Activated CD4-positive, alpha-beta T cell treated with anti-CD3 and anti-CD28 coated beads for 48 hours (primary cell): ENCODE results near the gene SYDE1.

ENCODE experiments used
- DNase-seq: peaks from one replicate; pipeline ENCODE4 v3.0.0-alpha.2; 2020

SYDE1 gene

DNA sequence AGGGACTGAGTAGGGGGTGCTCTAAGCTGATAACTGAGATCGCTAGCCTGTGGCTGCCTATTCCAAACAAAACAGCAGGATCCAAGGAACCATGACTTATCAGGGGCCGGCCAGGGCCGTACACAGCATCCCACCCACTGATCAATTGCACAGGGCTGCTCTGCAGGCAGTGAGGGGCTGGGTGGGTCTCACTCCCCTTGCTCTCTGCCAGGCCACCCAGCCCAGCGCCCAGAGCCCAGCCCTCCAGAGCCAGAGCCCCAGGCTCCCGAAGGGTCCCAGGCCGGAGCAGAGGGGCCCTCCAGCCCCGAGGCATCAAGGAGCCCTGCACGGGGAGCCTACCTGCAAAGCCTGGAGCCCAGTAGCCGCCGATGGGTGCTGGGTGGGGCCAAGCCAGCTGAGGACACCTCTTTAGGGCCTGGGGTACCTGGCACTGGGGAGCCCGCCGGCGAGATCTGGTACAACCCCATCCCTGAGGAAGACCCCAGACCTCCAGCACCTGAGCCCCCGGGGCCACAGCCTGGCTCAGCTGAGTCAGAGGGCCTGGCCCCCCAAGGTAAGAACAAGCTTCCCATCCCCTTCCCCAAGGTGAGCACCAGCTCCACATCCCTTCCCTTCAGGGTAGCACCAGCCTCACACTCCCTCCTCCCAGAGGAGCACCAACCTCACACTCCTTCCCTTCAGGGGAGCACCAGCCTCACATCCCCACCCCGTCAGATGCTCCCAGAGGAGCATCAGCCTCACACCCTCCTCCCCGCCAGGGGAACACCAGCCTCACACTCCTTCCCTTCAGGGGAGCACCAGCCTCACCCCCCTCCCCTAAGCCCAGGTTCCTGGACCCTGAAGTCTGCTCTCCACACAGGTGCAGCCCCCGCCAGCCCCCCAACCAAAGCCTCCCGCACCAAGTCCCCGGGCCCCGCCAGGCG, 1.9 kb downstream of the SYDE1 start:
- no peak for DNase-seq

DNA sequence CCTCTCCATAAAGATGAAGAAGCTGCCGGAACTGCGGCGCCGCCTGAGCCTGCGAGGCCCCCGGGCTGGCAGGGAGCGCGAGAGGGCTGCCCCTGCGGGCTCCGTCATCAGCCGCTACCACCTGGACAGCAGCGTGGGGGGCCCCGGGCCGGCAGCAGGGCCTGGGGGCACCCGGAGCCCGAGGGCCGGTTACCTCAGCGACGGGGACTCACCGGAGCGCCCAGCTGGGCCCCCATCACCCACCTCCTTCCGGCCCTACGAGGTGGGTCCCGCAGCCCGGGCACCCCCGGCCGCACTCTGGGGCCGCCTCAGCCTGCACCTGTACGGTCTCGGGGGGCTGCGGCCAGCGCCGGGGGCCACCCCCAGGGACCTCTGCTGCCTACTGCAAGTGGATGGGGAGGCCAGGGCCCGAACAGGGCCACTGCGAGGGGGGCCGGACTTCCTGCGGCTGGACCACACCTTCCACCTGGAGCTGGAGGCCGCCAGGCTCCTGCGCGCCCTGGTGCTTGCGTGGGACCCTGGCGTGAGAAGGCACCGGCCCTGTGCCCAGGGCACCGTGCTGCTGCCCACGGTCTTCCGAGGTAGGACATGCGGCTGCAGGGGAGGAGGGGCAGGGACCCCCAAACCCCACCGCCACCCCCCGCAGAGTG, 2.7 kb downstream of the SYDE1 start:
- DNase-seq: no peak

GRCh38 chr19:15110418-15110815, 3.2 kb downstream of the SYDE1 start:
- DNase-seq: no peak

DNA sequence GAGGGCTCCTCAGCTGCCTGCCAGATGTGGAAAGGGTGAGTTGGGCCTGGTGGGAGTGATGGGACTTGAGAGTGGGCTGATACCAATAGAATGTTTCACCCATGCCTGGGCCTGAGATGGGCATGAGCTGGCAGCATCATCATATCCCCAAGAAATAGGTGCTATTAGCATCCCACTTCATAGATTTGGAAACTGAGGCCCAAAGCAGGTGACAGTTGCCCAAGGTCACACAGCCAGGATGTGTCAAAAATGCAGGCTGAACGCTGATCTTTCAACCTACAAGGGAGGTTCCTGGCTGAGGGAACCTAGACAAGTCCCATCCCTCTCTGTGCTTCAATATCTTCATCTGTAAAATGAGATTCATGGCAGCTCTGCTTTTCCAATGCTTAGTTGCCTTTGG, 4.6 kb downstream of the SYDE1 start:
- DNase-seq: no peak

- no peak for DNase-seq
These were observed 5.2 kb downstream of the SYDE1 start for GRCh38 chr19:15112385-15112784.

- DNase-seq: no peak
These were observed 6.3 kb downstream of the SYDE1 start for GRCh38 chr19:15113245-15114152.

DNA sequence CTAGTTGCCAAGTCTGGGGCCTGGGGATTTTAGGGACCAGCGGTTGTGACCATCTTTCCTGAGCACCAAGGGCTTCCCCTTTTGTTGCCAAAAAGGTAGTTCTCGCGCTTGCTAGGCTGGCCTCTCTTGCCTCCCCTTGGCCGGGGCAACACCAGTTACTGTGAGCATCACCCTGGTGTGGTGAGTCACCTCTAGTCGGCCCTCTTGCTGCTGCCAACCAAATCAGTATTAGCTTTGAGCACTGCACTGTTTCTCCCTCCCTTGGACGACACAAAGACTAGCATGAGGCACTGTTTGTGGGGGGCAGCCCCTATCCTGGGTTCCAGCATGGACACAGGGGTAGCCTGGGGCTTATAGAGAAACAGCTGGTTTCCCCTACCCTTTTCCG, 6.9 kb downstream of the SYDE1 start:
- no peak for DNase-seq

GRCh38 chr19:15115080-15115479, 7.9 kb downstream of the SYDE1 start:
- DNase-seq: no peak

DNA sequence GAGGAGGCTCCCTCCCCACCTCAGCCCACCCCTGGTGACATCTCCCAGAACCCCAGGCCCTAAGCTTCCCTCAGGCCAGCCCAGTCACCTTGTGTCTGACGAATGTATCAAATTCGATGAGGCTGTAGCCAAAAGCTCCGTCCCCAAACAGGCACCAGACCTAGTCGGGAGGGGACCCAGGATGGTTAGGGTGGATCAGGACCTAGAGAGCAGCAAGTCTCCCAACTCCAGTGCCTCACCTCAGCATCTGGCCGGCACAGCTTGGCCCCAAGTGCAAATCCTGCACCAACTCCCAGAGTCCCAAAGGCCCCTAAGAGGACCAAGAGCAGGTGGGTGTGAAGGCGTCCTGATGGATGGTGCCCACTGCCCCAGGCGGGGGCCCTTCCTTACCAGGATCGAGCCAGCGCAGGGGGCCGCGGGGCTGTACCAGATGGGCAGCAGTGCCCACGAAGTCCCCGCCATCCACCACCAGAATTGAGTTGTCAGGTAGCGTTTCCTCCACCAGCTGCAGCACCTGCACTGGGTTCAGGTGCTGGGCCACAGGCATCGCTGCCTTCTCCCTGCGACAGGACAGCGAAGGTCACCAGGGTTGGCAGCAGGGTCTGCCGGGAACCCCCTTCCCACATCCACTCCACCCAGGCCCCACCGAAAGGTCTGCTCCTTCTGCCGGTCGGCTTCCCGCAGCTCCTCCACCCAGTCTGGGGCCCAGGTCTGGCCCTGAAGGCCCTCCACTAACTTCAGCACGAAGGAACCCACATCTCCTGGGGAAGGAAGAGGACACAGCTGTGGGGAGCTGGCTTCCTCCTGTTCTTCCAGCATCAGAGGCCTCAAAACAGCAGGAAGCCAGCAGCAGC, 8.8 kb downstream of the SYDE1 start:
- no peak for DNase-seq

DNA sequence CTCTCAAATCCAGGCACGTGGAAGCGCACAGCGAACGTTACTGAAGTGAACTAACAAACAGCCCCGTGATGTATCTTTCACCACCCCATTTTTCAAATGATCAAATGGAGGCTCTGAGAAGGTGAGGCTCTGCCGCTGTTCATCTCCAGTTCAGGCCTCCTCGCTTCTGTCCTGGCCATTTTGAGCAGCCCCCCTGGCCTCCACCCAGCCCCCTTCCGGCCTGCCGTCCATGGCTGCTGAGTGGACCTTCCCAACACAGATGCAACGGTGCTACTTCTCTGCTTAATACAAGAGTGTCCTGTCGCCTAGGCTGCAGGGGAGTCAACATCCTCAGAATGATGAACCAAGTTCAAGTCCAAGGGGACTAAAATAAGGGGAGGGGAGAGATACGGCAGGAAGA, 9.7 kb downstream of the SYDE1 start:
- DNase-seq: no peak

GRCh38 chr19:15118248-15118647, 11.0 kb downstream of the SYDE1 start:
- no peak for DNase-seq

DNA sequence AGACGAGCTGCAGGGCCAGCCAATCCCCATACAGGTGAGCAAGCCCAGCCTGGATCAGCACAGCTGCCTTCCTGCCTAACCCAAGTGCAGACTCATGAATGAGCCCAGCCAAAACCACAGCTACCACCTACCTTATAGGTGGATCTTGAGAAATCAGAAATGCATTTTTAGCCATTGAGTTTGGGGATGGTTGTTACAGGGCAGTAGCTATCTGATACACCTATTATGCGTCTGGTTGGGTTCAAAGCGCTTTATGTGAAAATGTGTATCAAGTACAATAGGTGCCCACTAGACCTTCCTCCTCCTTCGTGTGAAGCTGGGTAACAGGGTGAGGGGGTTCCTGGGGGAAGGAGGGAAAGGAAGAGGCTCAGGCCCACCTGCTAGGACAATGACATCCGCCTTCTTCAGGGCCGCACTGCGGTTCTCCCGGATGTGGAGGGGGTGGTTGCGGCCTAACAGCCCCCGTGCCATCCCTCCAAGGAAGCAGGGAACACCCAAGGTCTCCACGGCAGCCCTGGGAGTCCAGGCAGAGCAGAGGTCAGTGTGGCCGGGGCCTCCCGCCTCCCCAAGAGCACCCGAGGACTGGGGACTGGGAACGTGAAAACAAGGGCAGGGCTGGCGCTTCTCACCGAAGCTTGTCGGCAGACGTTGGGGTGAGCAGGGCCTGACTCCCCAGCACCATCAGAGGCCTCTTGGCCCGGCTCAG, 11.7 kb downstream of the SYDE1 start:
- DNase-seq: no peak

DNA sequence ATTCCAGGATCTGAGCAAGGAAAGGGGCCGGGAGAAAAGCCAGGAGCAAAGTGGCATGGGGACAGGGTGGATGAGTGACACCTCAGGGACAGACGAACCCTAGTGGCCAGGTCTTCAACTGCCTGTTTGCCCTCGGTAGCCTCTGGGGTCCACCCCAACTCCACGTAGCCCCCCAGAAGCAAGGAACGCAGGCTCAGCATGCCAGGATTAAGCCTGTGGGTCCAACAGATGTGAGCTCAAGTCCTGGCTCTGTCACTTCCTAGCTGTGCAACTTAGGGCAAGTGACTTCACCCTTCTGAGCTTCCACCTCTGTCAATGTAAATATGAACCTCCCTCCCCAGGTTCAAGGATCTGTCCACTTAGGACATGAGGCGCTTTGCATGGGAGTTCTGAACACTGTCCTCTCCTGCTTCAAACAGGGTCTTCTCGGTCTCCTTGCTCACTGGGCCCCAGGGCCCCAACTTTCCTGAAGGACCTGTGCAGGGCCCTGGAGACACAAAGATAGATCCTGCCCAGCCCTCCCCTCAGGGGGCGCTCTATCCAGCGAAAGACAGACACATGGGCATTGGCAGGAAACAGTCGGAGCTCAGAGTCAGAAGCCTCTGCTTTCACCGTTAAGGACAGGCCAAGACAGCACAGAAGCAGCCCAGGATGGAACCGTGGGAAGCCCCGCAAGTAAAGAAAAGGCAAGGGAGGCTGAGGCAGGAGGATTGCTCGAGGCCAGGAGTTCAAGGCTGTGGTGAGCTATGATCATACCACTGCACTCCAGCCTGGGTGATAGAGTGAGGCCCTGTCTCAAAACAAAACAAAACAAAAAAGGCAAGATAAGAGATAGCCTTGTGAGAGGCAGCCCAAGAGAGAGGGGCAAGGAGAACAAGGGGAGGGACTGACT, 13.2 kb downstream of the SYDE1 start:
- no peak for DNase-seq

- no peak for DNase-seq
These were observed 15.3 kb downstream of the SYDE1 start for GRCh38 chr19:15122331-15123030.

DNA sequence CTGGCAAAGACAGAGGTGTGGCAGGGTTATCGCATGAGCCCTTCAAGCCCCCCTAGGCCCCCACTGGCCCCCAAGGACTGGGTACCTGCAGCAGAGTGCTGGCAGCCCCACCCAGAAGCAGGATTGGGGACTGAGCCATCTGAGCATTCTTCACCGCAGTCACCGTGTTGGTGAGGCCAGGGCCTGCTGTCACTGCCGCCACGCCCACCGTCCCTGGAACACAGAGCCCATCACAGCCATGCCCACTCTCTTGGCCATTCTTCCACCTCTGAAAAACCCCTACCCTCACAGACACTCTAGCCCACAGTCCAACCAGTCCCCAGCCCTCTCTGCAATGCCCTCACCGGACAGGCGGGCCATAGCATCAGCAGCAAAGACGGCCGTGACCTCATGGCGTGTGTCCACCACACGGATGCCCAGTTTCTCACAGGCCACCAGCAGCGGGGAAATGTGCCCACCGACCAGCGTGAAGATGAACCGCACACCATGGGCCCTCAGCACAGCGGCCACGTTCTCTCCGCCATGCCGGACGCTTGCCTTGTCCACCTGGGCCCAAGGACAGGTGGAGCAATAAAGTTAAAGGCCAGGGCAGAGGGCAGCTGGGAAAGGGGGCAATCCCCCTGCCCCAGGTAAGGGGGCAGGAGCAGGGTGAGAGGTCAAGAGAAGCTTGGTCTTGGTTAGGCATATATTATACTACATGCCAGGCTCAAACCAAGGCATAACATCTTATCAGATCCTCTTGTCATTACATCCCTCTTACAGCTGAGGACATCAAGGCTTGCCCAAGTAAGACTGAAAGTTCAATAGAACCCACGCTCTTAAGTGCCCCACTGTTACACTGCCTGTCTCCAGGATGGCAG, 16.1 kb downstream of the SYDE1 start:
- DNase-seq: no peak

- no peak for DNase-seq
These were observed 16.7 kb downstream of the SYDE1 start for GRCh38 chr19:15123900-15124299.

- DNase-seq: no peak
These were observed 17.5 kb downstream of the SYDE1 start for GRCh38 chr19:15124572-15125231.
